HG02588 (cell line): ENCODE measurements around the gene SIRT2.
"Not testable (repeated sequence)": the region's sequence is repeated elsewhere in the genome, so short reads cannot be mapped to it uniquely, and the experiment has no call there.

Experiments
- ATAC-seq: cut with Tn5 transposase; IDR thresholded peaks from one replicate; pipeline ENCODE4 v1.9.1; 2021; ENCODE audit warnings: mild to moderate bottlenecking, moderate library complexity; ENCODE audit not compliant: unreplicated experiment

SIRT2 gene

GRCh38 chr19:38869160-38869835 lies 30.1 kb downstream of the SIRT2 start:
- no peak for ATAC-seq

GRCh38 chr19:38868551-38868950 lies 30.9 kb downstream of the SIRT2 start:
- ATAC-seq, result no peak

GRCh38 chr19:38867171-38867780 lies 32.1 kb downstream of the SIRT2 start:
- ATAC-seq, result no peak

GRCh38 chr19:38862321-38863059 lies 36.9 kb downstream of the SIRT2 start:
- no peak for ATAC-seq

- ATAC-seq, result no peak
These were observed 38.0 kb downstream of the SIRT2 start for GRCh38 chr19:38861368-38861767.

GRCh38 chr19:38859631-38860204 lies 39.7 kb downstream of the SIRT2 start:
- not testable (repeated sequence) for ATAC-seq

GRCh38 chr19:38856813-38857212 lies 42.6 kb downstream of the SIRT2 start:
- ATAC-seq, result no peak

DNA sequence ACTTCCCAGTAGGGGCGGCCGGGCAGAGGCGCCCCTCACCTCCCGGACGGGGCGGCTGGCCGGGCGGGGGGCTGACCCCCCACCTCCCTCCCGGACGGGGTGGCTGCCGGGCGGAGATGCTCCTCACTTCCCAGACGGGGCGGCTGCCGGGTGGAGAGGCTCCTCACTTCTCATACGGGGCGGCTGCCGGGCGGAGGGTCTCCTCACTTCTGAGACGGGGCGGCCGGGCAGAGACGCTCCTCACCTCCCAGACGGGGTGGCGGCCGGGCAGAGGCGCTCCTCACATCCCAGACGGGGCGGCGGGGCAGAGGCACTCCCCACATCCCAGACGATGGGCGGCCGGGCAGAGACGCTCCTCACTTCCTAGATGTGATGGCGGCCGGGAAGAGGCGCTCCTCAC lies 43.7 kb downstream of the SIRT2 start:
- not testable (repeated sequence) for ATAC-seq

DNA sequence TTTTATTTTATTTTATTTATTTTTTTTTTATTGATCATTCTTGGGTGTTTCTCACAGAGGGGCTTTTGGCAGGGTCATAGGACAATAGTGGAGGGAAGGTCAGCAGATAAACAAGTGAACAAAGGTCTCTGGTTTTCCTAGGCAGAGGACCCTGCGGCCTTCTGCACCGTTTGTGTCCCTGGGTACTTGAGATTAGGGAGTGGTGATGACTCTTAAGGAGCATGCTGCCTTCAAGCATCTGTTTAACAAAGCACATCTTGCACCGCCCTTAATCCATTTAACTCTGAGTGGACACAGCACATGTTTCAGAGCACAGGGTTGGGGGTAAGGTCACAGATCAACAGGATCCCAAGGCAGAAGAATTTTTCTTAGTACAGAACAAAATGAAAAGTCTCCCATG lies 44.5 kb downstream of the SIRT2 start:
- not testable (repeated sequence) for ATAC-seq

DNA sequence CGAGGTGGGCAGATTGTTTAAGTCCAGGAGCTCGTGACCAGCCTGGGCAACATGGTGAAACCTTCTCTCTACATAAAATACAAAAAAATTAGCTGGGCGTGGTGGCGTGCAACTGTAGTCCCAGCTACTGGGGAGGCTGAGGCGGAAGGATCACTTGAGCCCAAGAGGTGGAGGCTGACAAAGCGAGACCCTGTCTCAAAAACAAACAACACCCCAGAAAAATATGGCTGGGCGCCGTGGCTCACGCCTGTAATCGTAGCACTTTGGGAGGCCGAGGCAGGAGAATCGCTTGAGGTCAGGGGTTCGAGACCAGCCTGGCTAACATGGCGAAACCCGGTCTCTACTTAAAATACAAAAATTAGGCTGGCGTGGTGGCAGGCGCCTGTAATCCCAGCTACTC lies 46.2 kb downstream of the SIRT2 start:
- no peak for ATAC-seq

- no peak for ATAC-seq
These were observed 47.0 kb downstream of the SIRT2 start for GRCh38 chr19:38852231-38853044.

GRCh38 chr19:38851622-38852230 lies 47.7 kb downstream of the SIRT2 start:
- peak; percentile 22 for ATAC-seq

DNA sequence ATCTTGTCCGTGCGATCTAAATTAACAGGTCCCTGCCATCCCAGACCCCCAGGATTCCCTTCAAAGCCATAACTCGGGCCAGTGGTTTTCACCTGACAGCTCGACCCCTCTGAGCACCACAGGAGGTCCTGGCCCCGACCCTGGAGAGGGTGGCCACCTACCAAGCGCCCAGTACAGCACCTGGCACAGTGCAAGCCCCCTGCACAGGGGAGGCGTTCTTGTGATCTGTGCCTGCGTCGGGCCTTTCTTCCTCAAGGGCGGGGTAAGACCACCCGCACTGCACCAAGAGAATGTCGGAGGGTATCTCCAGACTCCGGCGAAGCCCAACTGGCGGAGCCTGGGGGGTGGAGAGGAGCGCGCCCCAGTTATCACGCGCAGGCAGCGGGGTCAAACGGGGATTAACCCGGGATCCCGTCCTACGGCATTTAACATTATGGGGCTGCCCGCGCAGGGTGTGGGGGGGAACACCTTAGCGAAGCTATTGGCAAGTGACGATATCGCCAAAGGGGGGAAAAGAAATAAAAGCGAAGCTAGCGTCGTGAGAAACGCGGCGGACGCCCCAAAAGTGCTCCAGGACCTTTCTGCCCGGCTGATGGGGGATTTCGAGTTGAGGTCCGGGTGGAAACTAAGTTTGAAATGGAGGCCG lies 48.3 kb downstream of the SIRT2 start:
- no peak for ATAC-seq

DNA sequence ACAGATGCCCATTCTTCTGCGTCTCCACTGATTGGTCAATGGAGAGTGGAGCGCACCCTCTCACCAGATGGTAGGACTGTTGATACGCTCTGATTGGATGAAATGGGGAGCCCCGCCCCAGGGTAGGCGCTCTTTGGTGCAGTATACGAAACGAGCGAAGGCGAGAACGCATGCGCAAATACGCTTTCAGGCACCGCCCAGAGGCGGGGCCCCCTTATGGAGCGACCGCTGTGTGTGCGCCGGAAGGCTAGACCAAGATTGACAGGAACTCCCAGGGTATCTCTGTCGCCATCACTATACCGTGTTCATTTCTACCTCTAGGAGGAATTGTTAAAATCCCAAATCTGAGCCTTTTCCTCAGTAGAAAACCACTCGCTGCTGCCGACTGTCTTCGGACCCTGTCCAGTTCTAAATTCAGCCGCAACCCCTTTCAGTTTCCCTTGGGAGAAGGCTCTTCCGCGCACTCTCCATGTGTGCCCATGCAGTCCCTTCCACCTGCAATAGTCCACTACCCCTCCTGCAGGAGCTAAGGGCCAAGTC lies 48.9 kb downstream of the SIRT2 start:
- ATAC-seq, result peak; percentile 65

DNA sequence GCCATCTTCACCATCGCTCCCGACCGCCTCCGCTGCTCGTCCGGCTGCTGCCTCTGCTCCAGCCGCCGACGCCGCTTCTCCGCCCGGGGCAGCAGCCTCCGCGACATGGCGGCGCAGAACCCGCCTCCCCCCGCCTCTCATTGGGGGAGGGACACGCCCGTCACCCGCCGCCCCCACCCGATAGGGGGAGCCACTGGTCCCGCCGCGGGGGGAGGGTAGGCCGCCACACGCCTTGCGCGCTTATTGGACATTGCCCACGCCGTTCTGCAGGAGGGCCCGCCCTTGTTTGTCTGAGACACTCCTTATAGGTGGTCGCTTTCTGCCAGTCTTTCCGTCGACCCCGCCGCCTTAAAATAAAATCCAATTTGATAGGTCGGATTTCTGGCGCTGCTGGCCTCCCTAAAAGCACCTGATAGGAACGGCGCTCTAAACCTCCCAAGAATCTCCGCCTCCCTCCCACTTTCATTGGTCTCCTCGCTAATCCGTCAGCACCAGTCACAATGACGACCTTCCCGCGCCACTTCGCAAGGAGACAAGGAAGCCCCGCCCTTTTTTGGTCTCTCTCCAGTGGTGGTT lies 49.5 kb downstream of the SIRT2 start, which contains the start of gene HNRNPL:
TSS of gene HNRNPL (minus strand) at position 127 of the 576 bp plus-strand sequence. CDS start at position 107, 20 bp downstream.
- ATAC-seq, result peak; percentile 43

- ATAC-seq, result peak; percentile 29
These were observed 50.1 kb downstream of the SIRT2 start for GRCh38 chr19:38849147-38849859.

- ATAC-seq, result no peak
These were observed 50.9 kb downstream of the SIRT2 start for GRCh38 chr19:38848299-38849146.

DNA sequence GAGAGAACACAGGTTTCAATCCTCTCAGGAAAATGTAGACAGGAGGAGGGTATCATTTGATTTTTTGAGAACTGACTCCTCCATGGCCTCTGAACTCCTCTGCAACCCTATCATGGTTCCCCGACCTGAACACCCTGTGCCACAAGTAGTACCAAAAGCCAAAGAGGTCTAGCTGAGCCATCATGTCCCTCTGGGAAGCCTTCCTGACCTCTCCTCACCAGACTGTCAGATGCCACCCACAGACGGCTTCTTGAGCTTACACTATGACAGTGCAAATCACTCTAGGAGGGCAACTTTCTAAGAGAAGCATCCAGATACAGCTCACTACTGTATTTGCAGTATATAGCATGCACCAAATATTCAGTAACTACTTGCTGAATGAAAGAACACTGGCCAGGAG lies 53.3 kb downstream of the SIRT2 start:
- no peak for ATAC-seq
